Ovary (tissue), 10 donors: Measurements from ENCODE around the gene BBS7. TPM values are rescaled to one million over a fixed set of nuclear protein-coding genes. Genes with fewer than 3 reads are reported as not detected.

ENCODE experiments used
- DNase-seq, 5 donors: peaks; one replicate each; pipeline ENCODE4 v3.0.0-alpha.2; 2019 to 2020
- H3K27ac ChIP-seq, 2 donors: fragments of 200-600 bp; one replicate each; pipeline versions ENCODE4 v1.5.1 to v1.8.0; 2019 to 2022
- H3K27me3 ChIP-seq: fragments of 200-600 bp; one replicate; pipeline ENCODE4 v1.8.0; 2022
- H3K36me3 ChIP-seq: fragments of 200-600 bp; sonication (generic); one replicate; pipeline ENCODE4 v1.5.1; 2019
- H3K4me1 ChIP-seq: one replicate; pipeline ENCODE4 v1.8.1; 2013; ENCODE audit warnings: mild to moderate bottlenecking, moderate library complexity; ENCODE audit not compliant: insufficient read depth
- H3K4me3 ChIP-seq: fragments of 200-600 bp; sonication (generic); one replicate; pipeline ENCODE4 v1.5.1; 2017
- H3K9me3 ChIP-seq, 2 donors: fragments of 200-600 bp in 1 of 2; sonication (generic) in 1 of 2; one replicate each; pipeline versions ENCODE4 v1.5.1 to v1.8.1; 2013 to 2019; ENCODE audit warnings: mild to moderate bottlenecking in 1 of 2, moderate library complexity in 1 of 2
- CTCF ChIP-seq, 3 donors: fragments of 450-650 bp in 2 of 3; fragments of 200-600 bp in 1 of 3; IDR thresholded peaks; one replicate each; pipeline versions ENCODE4 v1.5.1 to v1.8.0; 2016 to 2022; ENCODE audit warnings: antibody characterized with exemption in 3 of 3, mild to moderate bottlenecking in 1 of 3
- EP300 ChIP-seq: sonication (generic); formaldehyde crosslinking; IDR thresholded peaks from one replicate; pipeline ENCODE4 v1.6.1; 2017; ENCODE audit warnings: antibody characterized with exemption
- POLR2A ChIP-seq: fragments of 450-650 bp; IDR thresholded peaks from one replicate; pipeline ENCODE4 v1.6.1; 2017; ENCODE audit warnings: antibody characterized with exemption, mild to moderate bottlenecking, moderate library complexity
- WGBS, 3 donors: extraction: QIAGEN DNeasy Blood & Tissue Kit in 1 of 3; methylation state at CpG; one replicate each; pipeline versions ENCODE4 v1.1.5 to v1.1.7; 2013 to 2017; 5-methylcytosine and 5-hydroxymethylcytosine counted together
- intact Hi-C, 4 donors: fragments of 100-400 bp; cut with DNase I; formaldehyde crosslinking; loops; one replicate each; pipeline versions ENCODE4 v1.11.0 to v1.15.1; 2022 to 2023
- long read RNA-seq, 3 donors: library from polyadenylated mRNA in 2 of 3; unstranded in 2 of 3; transcript quantifications; one replicate each; pipeline ENCODE4 v2.0.0 and lab custom pipeline, GENCODE V29; 2021 to 2026
- polyA plus RNA-seq, 2 donors: library from polyadenylated mRNA; stranded (reverse); fragments of 200-250 nt in 1 of 2; fragments of 350-450 nt in 1 of 2; fragmentation: Illumina TruSeq in 1 of 2; extraction: RNeasy Lipid Tissue Mini Kit (QIAGEN cat#74804) in 1 of 2; gene quantifications; one replicate each; pipeline ENCODE4 v1.2.3, GENCODE V29; 2013 to 2014
- total RNA-seq, 7 donors: library from RNA; depleted of rRNA in 2 of 7; stranded (reverse); fragments of >200 nt in 2 of 7; fragmentation: NEBNext Ultra II Directional in 3 of 7; extraction: Animal tissue kit (Norgen Biotek cat#: 25700) in 3 of 7; gene quantifications; one replicate each; pipeline versions ENCODE4 v1.1.0 to v1.2.4, GENCODE V29; 2016 to 2023
- donor health status: DM: no; HTN: no; CAD: no; lungs with moderate emphysema.
- donor health status: DM: no; HTN: no; CAD: no.
- donor health status: Bipolar disorder and iron deficiency.
- donor health status: DM: yes; HTN: yes; CAD: no.
- donor health status: DM: no; HTN: no; CAD: no.
- donor health status: DM: yes; HTN: yes; CAD: no.

BBS7 gene
- 10 to 100 TPM; 13.5 to 21.2 (median 19.4) TPM for total RNA-seq
- polyA plus RNA-seq = 10 to 100 TPM in 1 of 2 donors, 1 to 10 TPM in 1; 9.6 to 12.3 TPM
- long read RNA-seq, donor 1, partial matches to known transcripts = 12 of 26 reads
- long read RNA-seq, donor 1, other reads (novel, unspliced or antisense) = 6 of 26 reads
- long read RNA-seq, donor 2, transcript BBS7-202 (4 exons, 725 nt) = major isoform, 6 of 8 reads
- long read RNA-seq, donor 2, partial matches to known transcripts = 0 of 8 reads
- long read RNA-seq, donor 2, other reads (novel, unspliced or antisense) = 0 of 8 reads
- long read RNA-seq, donor 3, transcript BBS7-201 (19 exons, 3,752 nt) = major isoform, 14 of 24 reads
- long read RNA-seq, donor 3, partial matches to known transcripts = 0 of 24 reads
- long read RNA-seq, donor 3, other reads (novel, unspliced or antisense) = 6 of 24 reads

- Histone ChIP-seq H3K4me1 (no peaks in the 10 kb centered on the region), H3K4me3 (peak within 1 kb of the TSS; percentile 90), H3K27me3 (no peaks in the 10 kb centered on the region), H3K9me3 (no peaks in the 10 kb centered on the region), H3K36me3 (no peaks in the 10 kb centered on the region), H3K27ac (peak within 1 kb of the TSS; percentile 85 to 91)
- DNase-seq = peak; percentile 98 to 99 (median 99)
- intact Hi-C loops = loop anchor here in 1 of 4 donors (5.0 kb wide), 1 partner anchor 173 kb away; the partner anchor contains the start of gene ANXA5
- TF ChIP-seq POLR2A (peak; percentile 91), CTCF (IDR thresholded peaks at IDR 0.05) (no peak), EP300 (no peak)
- WGBS, 3 donors = 0 to 1% (median 1%) methylated on average over 46 to 58 of the region's 58 CpGs
Observed at GRCh38 chr4:121869841-121870822, at the start of gene BBS7. BBS7 (minus strand) TSS chr4:121870474; CDS start chr4:121870313, 161 bp downstream.

- DNase-seq = no peak
- intact Hi-C loops = no loop called here
- Histone ChIP-seq H3K9me3 (no peaks in the 10 kb centered on the region), H3K36me3 (no peaks in the 10 kb centered on the region), H3K4me1 (no peaks in the 10 kb centered on the region), H3K4me3 (no peak overlapping the region), H3K27me3 (no peaks in the 10 kb centered on the region), H3K27ac (no peak overlapping the region)
- TF ChIP-seq EP300 = no peak
- no peak for TF ChIP-seq POLR2A
- TF ChIP-seq CTCF (IDR thresholded peaks at IDR 0.05) = no peak
- WGBS, 3 donors = 82 to 90% (median 87%) methylated on average over 2 of the region's 2 CpGs
Observed at GRCh38 chr4:121913667-121914066, 43.4 kb upstream of the BBS7 start.

- no peaks in the 10 kb centered on the region for H3K27me3 ChIP-seq
- no peak overlapping the region for H3K4me3 ChIP-seq
- intact Hi-C loops = no loop called here
- no peak for DNase-seq
- TF ChIP-seq EP300 = no peak
- no peak for TF ChIP-seq POLR2A
- TF ChIP-seq CTCF (IDR thresholded peaks at IDR 0.05) = no peak
- no peaks in the 10 kb centered on the region for H3K36me3 ChIP-seq
- no peaks in the 10 kb centered on the region for H3K4me1 ChIP-seq
- H3K27ac ChIP-seq = no peak overlapping the region
- no peaks in the 10 kb centered on the region for H3K9me3 ChIP-seq
- WGBS, 3 donors = 85 to 96% (median 94%) methylated on average over 1 of the region's 1 CpG
Observed at GRCh38 chr4:121908346-121908745, 38.1 kb upstream of the BBS7 start.

GRCh38 chr4:121900132-121900983 lies 30.1 kb upstream of the BBS7 start:
- Histone ChIP-seq H3K27me3 (no peaks in the 10 kb centered on the region), H3K9me3 (no peaks in the 10 kb centered on the region), H3K27ac (no peak overlapping the region), H3K4me3 (no peak overlapping the region), H3K36me3 (no peaks in the 10 kb centered on the region), H3K4me1 (no peaks in the 10 kb centered on the region)
- intact Hi-C loops = no loop called here
- peak in 2 of 5 donors; percentile 22 to 33 for DNase-seq
- TF ChIP-seq POLR2A (no peak), CTCF (IDR thresholded peaks at IDR 0.05) (peak in 1 of 3 donors; percentile 16)
- 62 to 69% (median 66%) methylated on average over 4 of the region's 4 CpGs for WGBS, 3 donors
